ENCODE measurements around the gene PABPN1L.

DNA sequence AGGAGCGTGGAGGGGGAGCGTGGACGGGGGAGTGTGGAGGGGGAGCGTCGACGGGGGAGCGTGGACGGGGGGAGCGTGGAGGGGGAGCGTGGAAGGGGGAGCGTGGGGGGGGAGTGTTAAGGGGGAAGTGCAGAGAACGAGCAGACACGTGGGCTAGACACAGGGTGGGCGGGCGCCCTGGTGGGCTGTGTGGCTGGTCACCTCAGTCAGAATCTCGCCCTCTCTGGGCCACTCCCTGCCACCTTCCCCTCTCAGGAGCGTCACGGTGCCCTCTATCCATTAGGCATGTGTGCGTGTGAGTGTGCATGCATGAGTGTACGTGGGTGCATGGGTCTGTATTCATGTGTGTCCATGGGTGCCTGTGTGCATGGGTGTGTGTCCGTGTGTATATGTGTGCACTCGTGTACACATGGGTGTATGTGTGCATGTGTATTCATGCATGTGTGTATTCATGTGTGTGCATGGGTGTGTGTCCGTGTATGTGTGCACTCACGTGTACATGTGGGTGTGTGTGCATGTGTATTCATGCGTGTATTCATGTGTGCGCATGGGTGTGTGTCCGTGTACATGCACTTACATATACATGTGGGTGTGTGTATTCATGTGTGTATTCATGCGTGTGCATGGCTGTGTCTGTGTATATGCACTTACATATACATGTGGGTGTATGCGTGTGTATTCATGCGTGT lies 49.3 kb upstream of the PABPN1L start:
- TF ChIP-seq, protein P1, sequence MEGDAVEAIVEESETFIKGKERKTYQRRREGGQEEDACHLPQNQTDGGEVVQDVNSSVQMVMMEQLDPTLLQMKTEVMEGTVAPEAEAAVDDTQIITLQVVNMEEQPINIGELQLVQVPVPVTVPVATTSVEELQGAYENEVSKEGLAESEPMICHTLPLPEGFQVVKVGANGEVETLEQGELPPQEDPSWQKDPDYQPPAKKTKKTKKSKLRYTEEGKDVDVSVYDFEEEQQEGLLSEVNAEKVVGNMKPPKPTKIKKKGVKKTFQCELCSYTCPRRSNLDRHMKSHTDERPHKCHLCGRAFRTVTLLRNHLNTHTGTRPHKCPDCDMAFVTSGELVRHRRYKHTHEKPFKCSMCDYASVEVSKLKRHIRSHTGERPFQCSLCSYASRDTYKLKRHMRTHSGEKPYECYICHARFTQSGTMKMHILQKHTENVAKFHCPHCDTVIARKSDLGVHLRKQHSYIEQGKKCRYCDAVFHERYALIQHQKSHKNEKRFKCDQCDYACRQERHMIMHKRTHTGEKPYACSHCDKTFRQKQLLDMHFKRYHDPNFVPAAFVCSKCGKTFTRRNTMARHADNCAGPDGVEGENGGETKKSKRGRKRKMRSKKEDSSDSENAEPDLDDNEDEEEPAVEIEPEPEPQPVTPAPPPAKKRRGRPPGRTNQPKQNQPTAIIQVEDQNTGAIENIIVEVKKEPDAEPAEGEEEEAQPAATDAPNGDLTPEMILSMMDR (IDR thresholded peaks at IDR 0.05), result no peak
- no peak for TF ChIP-seq POLR2A (IDR thresholded peaks at IDR 0.05)

Data from adrenal gland (tissue), 5 donors.